GM12874 (cell line): ENCODE results near the gene MCCC2.

Experiments
- CTCF ChIP-seq: IDR thresholded peaks from 2 replicates; pipeline ENCODE4 v1.5.1; 2011; ENCODE audit warnings: low read depth, mild to moderate bottlenecking, control low read depth, low read length, moderate library complexity; ENCODE audit not compliant: insufficient read depth

MCCC2 gene

GRCh38 chr5:71695595-71695994 is 108.5 kb downstream of the MCCC2 start:
- TF ChIP-seq CTCF: no peak

- TF ChIP-seq CTCF: peak; percentile 54; the same call in 1 of the 2 replicates
Observed at GRCh38 chr5:71697967-71698366, 110.8 kb downstream of the MCCC2 start.

GRCh38 chr5:71699233-71699632 is 112.1 kb downstream of the MCCC2 start:
- TF ChIP-seq CTCF: no peak

- no peak for TF ChIP-seq CTCF
Observed at GRCh38 chr5:71699751-71700150, 112.6 kb downstream of the MCCC2 start.

DNA sequence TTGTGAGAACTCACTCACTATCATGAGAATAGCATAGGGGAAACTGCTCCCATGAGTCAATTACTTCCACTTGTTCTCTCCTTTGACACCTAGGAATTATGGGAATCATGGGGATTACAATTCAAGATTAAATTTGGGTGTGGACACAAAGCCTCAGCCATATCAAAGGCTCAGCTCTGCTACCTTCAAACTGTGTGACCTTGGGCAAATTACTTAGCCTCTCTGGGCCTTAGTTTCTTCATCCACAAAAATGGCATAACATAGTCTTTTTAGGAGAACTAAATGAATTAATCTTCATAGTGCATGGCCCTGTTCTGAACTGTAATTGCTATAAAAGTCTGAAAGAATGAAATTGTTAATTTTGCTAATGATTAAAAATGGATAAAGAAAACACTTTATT is 113.7 kb downstream of the MCCC2 start:
- TF ChIP-seq CTCF: no peak

DNA sequence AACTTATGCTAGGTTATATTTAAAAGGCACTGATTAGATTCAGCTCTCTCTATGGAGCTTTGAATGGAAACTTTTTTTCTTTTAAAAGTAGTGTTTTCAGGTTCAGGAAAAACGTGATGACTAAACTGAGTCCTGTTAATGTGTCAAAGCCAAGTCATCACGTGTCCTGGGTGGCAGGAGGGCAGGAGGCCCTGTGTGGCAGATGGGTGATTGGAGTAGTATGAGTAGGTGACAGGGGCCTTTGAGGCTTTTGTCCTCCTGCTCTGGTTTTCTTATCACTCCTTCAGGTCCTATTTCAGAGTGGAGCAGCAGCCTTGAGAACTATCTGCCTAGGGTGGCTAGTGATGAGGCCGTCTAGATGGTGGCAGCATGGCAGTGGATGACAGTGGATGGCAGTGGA is 114.3 kb downstream of the MCCC2 start:
- TF ChIP-seq CTCF: no peak

DNA sequence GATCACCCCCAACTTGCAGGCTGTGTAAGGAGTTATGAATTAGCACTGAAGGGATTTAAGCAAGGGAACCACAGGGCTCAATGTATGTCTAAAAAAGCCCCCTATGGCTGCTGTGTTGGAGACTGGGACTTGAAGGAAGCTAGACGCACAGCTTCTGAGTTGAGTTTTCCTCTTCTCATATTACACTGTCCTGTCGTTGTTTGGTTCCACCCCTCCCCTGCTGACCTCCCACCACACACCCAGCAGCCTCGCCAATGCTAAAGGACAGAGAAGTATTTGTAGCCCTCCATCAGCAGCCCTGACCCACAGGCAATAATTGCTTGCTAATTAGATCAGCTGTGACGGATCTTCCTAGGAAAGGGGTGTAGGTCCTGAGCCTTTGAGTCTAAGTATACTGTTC is 116.8 kb downstream of the MCCC2 start:
- TF ChIP-seq CTCF: no peak

GRCh38 chr5:71705421-71705820 is 118.3 kb downstream of the MCCC2 start:
- no peak for TF ChIP-seq CTCF
